SK-N-SH treated with all-trans-retinoic acid at 6 μM for 48 hours (cell line): Measurements from ENCODE around the gene IGDCC3.

ENCODE experiments used
- BACH2 ChIP-seq: fragments of 250-450 bp; sonication (Bioruptor Pico); IDR thresholded peaks from 2 replicates; pipeline ENCODE4 v1.9.0; 2021; ENCODE audit warnings: mild to moderate bottlenecking, borderline replicate concordance
- CSDC2 ChIP-seq: fragments of 250-450 bp; sonication (Bioruptor Pico); IDR thresholded peaks from 2 replicates; pipeline ENCODE4 v1.5.0; 2020; ENCODE audit warnings: mild to moderate bottlenecking, moderate library complexity
- GLIS3 ChIP-seq: fragments of 250-450 bp; sonication (Bioruptor Pico); IDR thresholded peaks from 2 replicates; pipeline ENCODE4 v1.5.0; 2020; ENCODE audit warnings: mild to moderate bottlenecking, moderate library complexity
- ZFP3 ChIP-seq: fragments of 250-450 bp; sonication (Bioruptor Pico); IDR thresholded peaks from 2 replicates; pipeline ENCODE4 v1.5.0; 2020; ENCODE audit warnings: mild to moderate bottlenecking, moderate library complexity
- TF ChIP-seq, protein P1 (sequence below): fragments of 250-450 bp; sonication (Bioruptor Pico); IDR thresholded peaks from 2 replicates; pipeline ENCODE4 v1.8.0; 2020; ENCODE audit warnings: mild to moderate bottlenecking, moderate library complexity, borderline replicate concordance

DNA sequence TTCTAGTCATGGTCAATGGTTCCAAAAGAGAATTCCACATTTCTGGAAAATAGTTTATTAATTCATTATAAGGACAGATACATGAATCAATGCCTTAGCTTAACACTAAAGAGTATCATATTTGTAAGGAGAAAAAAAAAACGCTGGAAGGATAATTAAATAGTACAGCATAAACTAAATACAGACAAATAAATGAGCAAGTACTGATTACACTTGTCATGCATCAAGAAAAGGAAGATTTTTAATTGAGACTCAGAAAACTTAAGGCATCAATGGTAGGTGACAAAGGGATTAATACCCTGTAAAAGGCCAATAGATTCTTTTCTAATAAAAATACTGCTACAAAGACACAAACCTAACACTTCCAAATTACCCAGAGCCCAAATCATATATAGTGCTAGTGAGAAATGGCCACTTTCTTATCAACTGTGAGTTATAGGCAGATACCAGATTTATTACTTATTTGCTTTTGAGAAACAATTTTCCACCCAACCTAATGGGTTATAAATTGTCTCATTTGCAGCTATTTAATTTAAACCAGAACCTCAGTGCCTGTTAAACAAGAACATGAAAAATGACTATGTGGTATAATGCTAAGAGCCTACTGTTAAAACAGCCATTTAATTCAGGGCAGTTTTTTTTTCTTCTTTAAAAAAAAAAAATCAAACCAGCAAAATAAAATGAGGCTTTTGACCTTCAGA, 3.8 kb upstream of the IGDCC3 start:
- TF ChIP-seq CSDC2 (CRISPR knock-in tag) (no peak), ZFP3 (CRISPR knock-in tag) (no peak), GLIS3 (no peak), BACH2 (CRISPR knock-in tag) (no peak)
- TF ChIP-seq, protein P1, sequence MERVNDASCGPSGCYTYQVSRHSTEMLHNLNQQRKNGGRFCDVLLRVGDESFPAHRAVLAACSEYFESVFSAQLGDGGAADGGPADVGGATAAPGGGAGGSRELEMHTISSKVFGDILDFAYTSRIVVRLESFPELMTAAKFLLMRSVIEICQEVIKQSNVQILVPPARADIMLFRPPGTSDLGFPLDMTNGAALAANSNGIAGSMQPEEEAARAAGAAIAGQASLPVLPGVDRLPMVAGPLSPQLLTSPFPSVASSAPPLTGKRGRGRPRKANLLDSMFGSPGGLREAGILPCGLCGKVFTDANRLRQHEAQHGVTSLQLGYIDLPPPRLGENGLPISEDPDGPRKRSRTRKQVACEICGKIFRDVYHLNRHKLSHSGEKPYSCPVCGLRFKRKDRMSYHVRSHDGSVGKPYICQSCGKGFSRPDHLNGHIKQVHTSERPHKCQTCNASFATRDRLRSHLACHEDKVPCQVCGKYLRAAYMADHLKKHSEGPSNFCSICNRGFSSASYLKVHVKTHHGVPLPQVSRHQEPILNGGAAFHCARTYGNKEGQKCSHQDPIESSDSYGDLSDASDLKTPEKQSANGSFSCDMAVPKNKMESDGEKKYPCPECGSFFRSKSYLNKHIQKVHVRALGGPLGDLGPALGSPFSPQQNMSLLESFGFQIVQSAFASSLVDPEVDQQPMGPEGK (CRISPR knock-in tag) = no peak
